ENCODE results near the gene MRPS26.

- TF ChIP-seq POLR2A (IDR thresholded peaks at IDR 0.05) (no peak), POLR2AphosphoS5 (IDR thresholded peaks at IDR 0.05; ENCODE audit: insufficient read depth in 1 of 2, low read depth in 1 of 2) (no peak), CTCF (IDR thresholded peaks at IDR 0.05) (no peak)
Measured at GRCh38 chr20:3003416-3003815, 42.4 kb upstream of the MRPS26 start.
